ENCODE measurements around the gene NPDC1. TPM values are rescaled to one million over a fixed set of nuclear protein-coding genes. Genes with fewer than 3 reads are reported as not detected.

Gene NPDC1, protein sequence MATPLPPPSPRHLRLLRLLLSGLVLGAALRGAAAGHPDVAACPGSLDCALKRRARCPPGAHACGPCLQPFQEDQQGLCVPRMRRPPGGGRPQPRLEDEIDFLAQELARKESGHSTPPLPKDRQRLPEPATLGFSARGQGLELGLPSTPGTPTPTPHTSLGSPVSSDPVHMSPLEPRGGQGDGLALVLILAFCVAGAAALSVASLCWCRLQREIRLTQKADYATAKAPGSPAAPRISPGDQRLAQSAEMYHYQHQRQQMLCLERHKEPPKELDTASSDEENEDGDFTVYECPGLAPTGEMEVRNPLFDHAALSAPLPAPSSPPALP
- 100 to 1,000 TPM in 2 of 4 donors, 10 to 100 TPM in 2; 45.3 to 119 (median 91.5) TPM for total RNA-seq

DNA sequence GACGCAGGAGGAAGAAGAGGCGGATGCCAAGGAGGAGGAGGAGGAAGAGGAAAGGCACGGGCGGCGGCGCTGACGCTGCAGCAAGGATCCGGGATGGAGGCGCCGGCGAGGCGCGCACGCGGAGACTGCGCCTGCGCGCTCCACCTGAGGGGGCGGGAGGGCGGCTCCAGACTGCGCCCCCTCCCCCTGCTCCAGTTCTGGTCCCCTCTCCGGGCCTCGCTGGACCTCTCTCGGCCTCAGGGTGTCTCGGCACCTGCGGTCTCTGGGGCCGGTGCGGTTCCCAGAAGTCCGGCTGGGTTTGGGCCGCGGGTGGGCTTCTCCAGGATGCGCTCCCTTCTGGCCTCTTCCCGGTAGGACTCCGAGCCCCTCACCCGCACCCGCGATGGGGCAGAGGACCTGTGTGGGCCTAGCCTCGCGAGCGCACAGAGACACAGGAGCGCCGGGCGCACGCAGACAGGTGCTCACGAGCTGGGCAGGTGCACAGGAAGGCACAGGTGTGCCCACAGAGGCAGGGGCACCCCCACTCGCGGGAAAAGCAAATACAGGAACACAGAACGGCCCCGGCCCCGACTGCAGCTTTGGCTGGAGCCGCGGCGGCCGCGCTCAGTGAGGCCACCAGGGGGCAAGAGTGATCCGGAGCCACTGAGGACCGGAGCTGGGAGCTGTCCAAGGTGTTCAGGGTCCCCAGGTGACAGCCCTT is at the start of gene NPDC1:
NPDC1 (minus strand) TSS at position 90 of the 700 bp plus-strand sequence. CDS start 188 bp downstream, outside the sequence.
- Histone ChIP-seq H3K36me3 (peaks cover 0 to 16% (median 7%) of the 10 kb centered on the region in 4 donors), H3K27ac (replicated peaks in 1 of 4) (peak within 1 kb of the TSS; percentile 58 to 81 (median 75)), H3K27me3 (peaks cover 0 to 47% (median 24%) of the 10 kb centered on the region in 4 donors), H3K9me3 (no peaks in the 10 kb centered on the region), H3K4me3 (peak within 1 kb of the TSS; percentile 66 to 85 (median 71)), H3K4me1 (peaks cover 36 to 57% (median 56%) of the 10 kb centered on the region in 4 donors)
- TF ChIP-seq, protein P1, sequence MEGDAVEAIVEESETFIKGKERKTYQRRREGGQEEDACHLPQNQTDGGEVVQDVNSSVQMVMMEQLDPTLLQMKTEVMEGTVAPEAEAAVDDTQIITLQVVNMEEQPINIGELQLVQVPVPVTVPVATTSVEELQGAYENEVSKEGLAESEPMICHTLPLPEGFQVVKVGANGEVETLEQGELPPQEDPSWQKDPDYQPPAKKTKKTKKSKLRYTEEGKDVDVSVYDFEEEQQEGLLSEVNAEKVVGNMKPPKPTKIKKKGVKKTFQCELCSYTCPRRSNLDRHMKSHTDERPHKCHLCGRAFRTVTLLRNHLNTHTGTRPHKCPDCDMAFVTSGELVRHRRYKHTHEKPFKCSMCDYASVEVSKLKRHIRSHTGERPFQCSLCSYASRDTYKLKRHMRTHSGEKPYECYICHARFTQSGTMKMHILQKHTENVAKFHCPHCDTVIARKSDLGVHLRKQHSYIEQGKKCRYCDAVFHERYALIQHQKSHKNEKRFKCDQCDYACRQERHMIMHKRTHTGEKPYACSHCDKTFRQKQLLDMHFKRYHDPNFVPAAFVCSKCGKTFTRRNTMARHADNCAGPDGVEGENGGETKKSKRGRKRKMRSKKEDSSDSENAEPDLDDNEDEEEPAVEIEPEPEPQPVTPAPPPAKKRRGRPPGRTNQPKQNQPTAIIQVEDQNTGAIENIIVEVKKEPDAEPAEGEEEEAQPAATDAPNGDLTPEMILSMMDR (IDR thresholded peaks at IDR 0.05), result peak; percentile 76 to 85 (median 80)
- TF ChIP-seq POLR2AphosphoS5 (IDR thresholded peaks at IDR 0.05), result peak in 1 of 2 donors; percentile 54
- no peak for TF ChIP-seq POLR2A (IDR thresholded peaks at IDR 0.05; ENCODE audit: low read depth)
- no peak for TF ChIP-seq EP300 (IDR thresholded peaks at IDR 0.05)
- 0% methylated on average over 10 of the region's 57 CpGs for WGBS
- intact Hi-C loops (cut with DNase I), result loop anchor here (2.0 kb wide), 1 partner anchor 21 kb away; no protein-coding TSS in a partner anchor
- no peak for DNase-seq (ENCODE audit: extremely low spot score)

DNA sequence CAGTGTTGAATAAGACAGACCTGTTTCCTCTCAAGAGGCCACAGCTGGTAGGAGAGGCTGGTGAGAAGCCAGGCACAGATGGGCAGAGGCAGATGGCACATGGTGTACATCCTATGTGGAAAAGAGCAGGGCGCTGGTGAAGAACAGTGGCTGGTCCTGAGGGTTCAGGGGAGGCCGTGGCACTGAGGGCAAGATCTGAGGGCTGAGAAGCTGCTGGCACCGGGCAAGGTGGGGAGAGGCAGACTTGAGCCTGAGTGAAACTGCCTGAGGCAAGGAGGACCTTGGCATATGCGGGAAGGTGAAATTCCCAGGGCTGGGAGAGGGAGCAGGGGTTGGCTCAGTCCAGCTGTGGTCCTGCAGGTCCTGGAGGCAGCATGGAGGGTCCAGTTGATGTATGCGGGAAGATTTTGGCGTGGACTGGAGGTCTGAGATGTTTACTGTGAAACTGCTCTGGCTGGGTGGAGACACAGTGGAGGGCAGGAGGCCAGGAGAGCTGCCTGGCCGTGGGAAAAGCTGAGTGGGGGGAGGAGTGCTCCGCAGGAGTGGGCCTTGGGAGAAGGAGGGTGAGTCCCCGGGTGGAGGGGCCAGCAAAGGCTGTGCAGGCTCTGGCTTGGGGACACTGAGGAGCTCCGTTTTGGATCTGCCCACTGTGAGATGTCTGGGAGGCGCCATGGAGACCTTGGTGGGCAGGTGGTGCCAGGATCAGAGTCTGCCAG is 43.4 kb upstream of the NPDC1 start:
- no peak for TF ChIP-seq POLR2A (IDR thresholded peaks at IDR 0.05; ENCODE audit: low read depth)
- no peak for TF ChIP-seq POLR2AphosphoS5 (IDR thresholded peaks at IDR 0.05)
- no peak for TF ChIP-seq EP300 (IDR thresholded peaks at IDR 0.05)
- TF ChIP-seq, protein P1 (IDR thresholded peaks at IDR 0.05), result no peak
- WGBS, result 83% methylated on average over 9 of the region's 11 CpGs
- Histone ChIP-seq H3K36me3 (peaks cover 8 to 56% (median 37%) of the 10 kb centered on the region in 4 donors), H3K4me1 (peaks cover 19 to 46% (median 36%) of the 10 kb centered on the region in 4 donors), H3K27ac (replicated peaks in 1 of 4) (no peak overlapping the region), H3K9me3 (no peaks in the 10 kb centered on the region), H3K4me3 (no peak overlapping the region), H3K27me3 (no peaks in the 10 kb centered on the region)
- intact Hi-C loops (cut with DNase I), result no loop called here
- no peak for DNase-seq (ENCODE audit: extremely low spot score)

DNA sequence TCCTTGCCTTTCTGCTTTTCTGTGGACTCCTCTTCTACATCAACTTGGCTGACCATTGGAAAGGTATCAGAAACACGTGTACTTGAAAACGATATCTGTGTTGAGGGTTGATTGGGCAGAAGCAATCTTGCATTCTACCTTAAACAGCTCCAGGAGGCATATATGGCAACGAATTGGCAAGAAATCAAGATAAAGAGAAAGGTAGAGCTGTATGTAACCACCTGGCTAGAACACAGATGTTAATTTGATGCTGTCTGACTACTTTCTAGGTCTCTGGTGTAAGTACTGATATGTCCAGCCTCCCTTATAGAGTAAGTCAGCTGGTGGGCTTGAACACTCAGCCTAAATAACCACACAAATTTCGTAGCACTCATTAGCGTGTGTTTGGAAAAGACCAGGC is 42.1 kb upstream of the NPDC1 start:
- Histone ChIP-seq H3K9me3 (no peaks in the 10 kb centered on the region), H3K36me3 (peaks cover 5 to 47% (median 36%) of the 10 kb centered on the region in 4 donors), H3K27ac (replicated peaks in 1 of 4) (no peak overlapping the region), H3K4me3 (no peak overlapping the region), H3K4me1 (peaks cover 19 to 59% (median 47%) of the 10 kb centered on the region in 4 donors), H3K27me3 (no peaks in the 10 kb centered on the region)
- WGBS, result 91% methylated on average over 5 of the region's 5 CpGs
- no peak for TF ChIP-seq POLR2AphosphoS5 (IDR thresholded peaks at IDR 0.05)
- TF ChIP-seq, protein P1 (IDR thresholded peaks at IDR 0.05), result no peak
- no peak for TF ChIP-seq EP300 (IDR thresholded peaks at IDR 0.05)
- TF ChIP-seq POLR2A (IDR thresholded peaks at IDR 0.05; ENCODE audit: low read depth), result no peak
- DNase-seq (ENCODE audit: extremely low spot score), result no peak
- intact Hi-C loops (cut with DNase I), result no loop called here

DNA sequence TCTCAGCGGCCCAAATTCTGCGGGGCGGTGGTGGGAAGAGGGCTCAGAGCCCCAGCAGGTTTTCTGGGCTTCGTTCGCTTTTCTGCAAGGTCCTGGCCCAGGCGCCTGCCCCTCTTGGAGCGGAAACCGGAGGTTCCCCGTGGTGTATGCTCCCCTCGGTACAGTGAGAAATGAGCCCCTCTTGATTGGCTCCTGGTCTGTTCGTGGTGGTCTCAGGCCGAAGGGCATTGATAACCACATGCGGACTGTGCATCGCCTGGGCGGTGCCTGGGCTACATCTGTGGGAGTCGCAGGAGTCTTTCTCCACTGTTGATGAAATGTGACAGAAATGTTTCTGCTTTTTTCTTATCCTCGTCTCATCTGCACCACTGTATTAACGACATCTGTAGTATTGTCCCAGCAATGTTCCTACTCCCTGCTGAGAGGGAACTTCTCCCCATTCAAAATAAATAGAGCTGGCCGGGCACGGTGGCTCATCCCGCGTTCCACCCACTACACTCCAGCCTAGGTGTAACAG is 41.5 kb upstream of the NPDC1 start:
- peaks cover 3 to 47% (median 36%) of the 10 kb centered on the region in 4 donors for H3K36me3 ChIP-seq
- peak overlapping the region; percentile 95 to 99 (median 98) for H3K27ac ChIP-seq (replicated peaks in 1 of 4)
- no peaks in the 10 kb centered on the region for H3K27me3 ChIP-seq
- no peak for DNase-seq (ENCODE audit: extremely low spot score)
- TF ChIP-seq EP300 (IDR thresholded peaks at IDR 0.05) (no peak), POLR2A (IDR thresholded peaks at IDR 0.05; ENCODE audit: low read depth) (no peak), POLR2AphosphoS5 (IDR thresholded peaks at IDR 0.05) (no peak)
- TF ChIP-seq, protein P1 (IDR thresholded peaks at IDR 0.05), result no peak
- peak overlapping the region; percentile 79 to 95 (median 86) for H3K4me3 ChIP-seq
- 13% methylated on average over 16 of the region's 22 CpGs for WGBS
- no peaks in the 10 kb centered on the region for H3K9me3 ChIP-seq
- H3K4me1 ChIP-seq, result peaks cover 19 to 64% (median 49%) of the 10 kb centered on the region in 4 donors
- intact Hi-C loops (cut with DNase I), result no loop called here
